Measurements from ENCODE around the gene ATP1B1. TPM values are rescaled to one million over a fixed set of nuclear protein-coding genes. Genes with fewer than 3 reads are reported as not detected.

ATP1B1 gene
- total RNA-seq, 1 donor from 2014 or later, result 6.0 TPM

- Mint-ChIP-seq H3K4me3 (ENCODE audit: unreplicated experiment) (no peak overlapping the region), H3K27me3 (ENCODE audit: unreplicated experiment) (no peaks in the 10 kb centered on the region), H3K27ac (ENCODE audit: unreplicated experiment) (no peak overlapping the region), H3K4me1 (ENCODE audit: unreplicated experiment) (no peaks in the 10 kb centered on the region), H3K9me3 (ENCODE audit: unreplicated experiment) (no peaks in the 10 kb centered on the region), H3K36me3 (ENCODE audit: low read depth, unreplicated experiment) (no peaks in the 10 kb centered on the region)
- TF ChIP-seq CTCF (IDR thresholded peaks at IDR 0.05; ENCODE audit: unreplicated experiment), result no peak
- DNase-seq (ENCODE audit: low spot score), result no peak
Observed at GRCh38 chr1:169155675-169156074, 49.2 kb downstream of the ATP1B1 start.

- Mint-ChIP-seq H3K9me3 (ENCODE audit: unreplicated experiment) (no peaks in the 10 kb centered on the region), H3K27me3 (ENCODE audit: unreplicated experiment) (no peaks in the 10 kb centered on the region), H3K27ac (ENCODE audit: unreplicated experiment) (no peak overlapping the region), H3K4me1 (ENCODE audit: unreplicated experiment) (no peaks in the 10 kb centered on the region), H3K36me3 (ENCODE audit: low read depth, unreplicated experiment) (no peaks in the 10 kb centered on the region), H3K4me3 (ENCODE audit: unreplicated experiment) (no peak overlapping the region)
- no peak for TF ChIP-seq CTCF (IDR thresholded peaks at IDR 0.05; ENCODE audit: unreplicated experiment)
- no peak for DNase-seq (ENCODE audit: low spot score)
Observed at GRCh38 chr1:169156580-169156979, 50.1 kb downstream of the ATP1B1 start.

- no peak for DNase-seq (ENCODE audit: low spot score)
- H3K9me3 Mint-ChIP-seq (ENCODE audit: unreplicated experiment), result no peaks in the 10 kb centered on the region
- H3K4me1 Mint-ChIP-seq (ENCODE audit: unreplicated experiment), result no peaks in the 10 kb centered on the region
- no peaks in the 10 kb centered on the region for H3K27me3 Mint-ChIP-seq (ENCODE audit: unreplicated experiment)
- no peak for TF ChIP-seq CTCF (IDR thresholded peaks at IDR 0.05; ENCODE audit: unreplicated experiment)
- no peak overlapping the region for H3K4me3 Mint-ChIP-seq (ENCODE audit: unreplicated experiment)
- no peaks in the 10 kb centered on the region for H3K36me3 Mint-ChIP-seq (ENCODE audit: low read depth, unreplicated experiment)
- no peak overlapping the region for H3K27ac Mint-ChIP-seq (ENCODE audit: unreplicated experiment)
Observed at GRCh38 chr1:169160845-169161495, 54.5 kb downstream of the ATP1B1 start.

- H3K27me3 Mint-ChIP-seq (ENCODE audit: unreplicated experiment), result no peaks in the 10 kb centered on the region
- H3K4me1 Mint-ChIP-seq (ENCODE audit: unreplicated experiment), result no peaks in the 10 kb centered on the region
- no peak overlapping the region for H3K4me3 Mint-ChIP-seq (ENCODE audit: unreplicated experiment)
- H3K36me3 Mint-ChIP-seq (ENCODE audit: low read depth, unreplicated experiment), result no peaks in the 10 kb centered on the region
- no peak overlapping the region for H3K27ac Mint-ChIP-seq (ENCODE audit: unreplicated experiment)
- DNase-seq (ENCODE audit: low spot score), result no peak
- no peak for TF ChIP-seq CTCF (IDR thresholded peaks at IDR 0.05; ENCODE audit: unreplicated experiment)
- H3K9me3 Mint-ChIP-seq (ENCODE audit: unreplicated experiment), result no peaks in the 10 kb centered on the region
Observed at GRCh38 chr1:169161496-169162194, 55.2 kb downstream of the ATP1B1 start.

GRCh38 chr1:169163059-169163458 lies 56.6 kb downstream of the ATP1B1 start:
- no peaks in the 10 kb centered on the region for H3K27me3 Mint-ChIP-seq (ENCODE audit: unreplicated experiment)
- TF ChIP-seq CTCF (IDR thresholded peaks at IDR 0.05; ENCODE audit: unreplicated experiment), result no peak
- DNase-seq (ENCODE audit: low spot score), result no peak
- H3K27ac Mint-ChIP-seq (ENCODE audit: unreplicated experiment), result no peak overlapping the region
- H3K4me1 Mint-ChIP-seq (ENCODE audit: unreplicated experiment), result no peaks in the 10 kb centered on the region
- H3K36me3 Mint-ChIP-seq (ENCODE audit: low read depth, unreplicated experiment), result no peaks in the 10 kb centered on the region
- H3K9me3 Mint-ChIP-seq (ENCODE audit: unreplicated experiment), result no peaks in the 10 kb centered on the region
- no peak overlapping the region for H3K4me3 Mint-ChIP-seq (ENCODE audit: unreplicated experiment)

Data from endothelial cell (in vitro differentiated cells).